ENCODE measurements around the gene CDKL4. TPM values are rescaled to one million over a fixed set of nuclear protein-coding genes. Genes with fewer than 3 reads are reported as not detected.

The CDKL4 gene
- total and polyA plus RNA-seq, 2 of the 13 experiments (the other 11 are each of a cell fraction or from before 2014, with no cell fraction given) = 0.29 to 0.50 TPM

DNA sequence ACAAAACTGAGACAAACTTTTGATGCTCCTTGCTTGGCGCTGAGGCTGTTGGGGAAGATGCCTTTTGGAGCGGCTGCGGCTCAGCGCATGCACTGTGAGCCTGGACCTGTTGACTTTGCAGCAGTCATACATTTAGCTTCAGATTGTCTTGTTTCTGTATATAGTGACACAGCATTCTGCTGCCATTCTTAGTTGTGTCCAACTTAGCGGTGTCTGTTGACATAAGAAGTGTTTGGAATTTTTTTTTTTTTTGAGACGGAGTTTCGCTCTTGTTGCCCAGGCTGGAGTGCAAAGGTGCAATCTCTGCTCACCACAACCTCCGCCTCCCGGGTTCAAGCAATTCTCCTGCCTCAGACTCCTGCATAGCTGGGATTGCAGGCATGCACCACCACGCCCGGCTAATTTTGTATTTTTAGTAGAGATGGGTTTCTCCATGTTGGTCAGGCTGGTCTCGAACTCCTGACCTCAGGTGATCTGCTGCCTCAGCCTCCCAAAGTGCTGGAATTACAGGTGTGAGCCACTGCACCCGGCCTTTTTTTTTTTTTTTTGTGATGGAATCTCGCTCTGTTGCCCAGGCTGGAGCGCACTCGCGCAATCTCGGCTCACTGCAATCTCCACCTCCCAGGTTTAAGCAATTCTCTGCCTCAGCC is 105.5 kb downstream of the CDKL4 start (continued):
- TF ChIP-seq FOXA1 (IDR thresholded peaks at IDR 0.05) (peak; percentile 97), FOXA1 (CRISPR knock-in tag; IDR thresholded peaks at IDR 0.05) (peak; percentile 97), GATAD2A (CRISPR knock-in tag; IDR thresholded peaks at IDR 0.05) (peak; percentile 95), RCOR2 (CRISPR knock-in tag; IDR thresholded peaks at IDR 0.05) (peak; percentile 79), RXRB (CRISPR knock-in tag; IDR thresholded peaks at IDR 0.05; ENCODE audit: borderline replicate concordance) (peak; percentile 83), ZNF230 (CRISPR knock-in tag; IDR thresholded peaks at IDR 0.05) (0 out of 2 replicates have a peak, but pooled peaks have one; percentile 57), SOX5 (CRISPR knock-in tag; IDR thresholded peaks at IDR 0.05; ENCODE audit: borderline replicate concordance) (peak; percentile 96)
- TF ChIP-seq, protein P1, sequence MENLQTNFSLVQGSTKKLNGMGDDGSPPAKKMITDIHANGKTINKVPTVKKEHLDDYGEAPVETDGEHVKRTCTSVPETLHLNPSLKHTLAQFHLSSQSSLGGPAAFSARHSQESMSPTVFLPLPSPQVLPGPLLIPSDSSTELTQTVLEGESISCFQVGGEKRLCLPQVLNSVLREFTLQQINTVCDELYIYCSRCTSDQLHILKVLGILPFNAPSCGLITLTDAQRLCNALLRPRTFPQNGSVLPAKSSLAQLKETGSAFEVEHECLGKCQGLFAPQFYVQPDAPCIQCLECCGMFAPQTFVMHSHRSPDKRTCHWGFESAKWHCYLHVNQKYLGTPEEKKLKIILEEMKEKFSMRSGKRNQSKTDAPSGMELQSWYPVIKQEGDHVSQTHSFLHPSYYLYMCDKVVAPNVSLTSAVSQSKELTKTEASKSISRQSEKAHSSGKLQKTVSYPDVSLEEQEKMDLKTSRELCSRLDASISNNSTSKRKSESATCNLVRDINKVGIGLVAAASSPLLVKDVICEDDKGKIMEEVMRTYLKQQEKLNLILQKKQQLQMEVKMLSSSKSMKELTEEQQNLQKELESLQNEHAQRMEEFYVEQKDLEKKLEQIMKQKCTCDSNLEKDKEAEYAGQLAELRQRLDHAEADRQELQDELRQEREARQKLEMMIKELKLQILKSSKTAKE (CRISPR knock-in tag; IDR thresholded peaks at IDR 0.05; ENCODE audit: borderline replicate concordance) = peak; percentile 65; the same call in 1 of the 2 replicates
- TF ChIP-seq, protein P2, sequence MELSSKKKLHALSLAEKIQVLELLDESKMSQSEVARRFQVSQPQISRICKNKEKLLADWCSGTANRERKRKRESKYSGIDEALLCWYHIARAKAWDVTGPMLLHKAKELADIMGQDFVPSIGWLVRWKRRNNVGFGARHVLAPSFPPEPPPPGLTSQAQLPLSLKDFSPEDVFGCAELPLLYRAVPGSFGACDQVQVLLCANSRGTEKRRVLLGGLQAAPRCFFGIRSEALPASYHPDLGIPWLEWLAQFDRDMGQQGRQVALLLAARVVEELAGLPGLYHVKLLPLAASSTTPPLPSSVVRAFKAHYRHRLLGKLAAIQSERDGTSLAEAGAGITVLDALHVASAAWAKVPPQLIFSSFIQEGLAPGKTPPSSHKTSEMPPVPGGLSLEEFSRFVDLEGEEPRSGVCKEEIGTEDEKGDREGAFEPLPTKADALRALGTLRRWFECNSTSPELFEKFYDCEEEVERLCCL (CRISPR knock-in tag; IDR thresholded peaks at IDR 0.05; ENCODE audit: borderline replicate concordance) = 0 out of 2 replicates have a peak, but pooled peaks have one; percentile 70
- TF ChIP-seq, protein P3, sequence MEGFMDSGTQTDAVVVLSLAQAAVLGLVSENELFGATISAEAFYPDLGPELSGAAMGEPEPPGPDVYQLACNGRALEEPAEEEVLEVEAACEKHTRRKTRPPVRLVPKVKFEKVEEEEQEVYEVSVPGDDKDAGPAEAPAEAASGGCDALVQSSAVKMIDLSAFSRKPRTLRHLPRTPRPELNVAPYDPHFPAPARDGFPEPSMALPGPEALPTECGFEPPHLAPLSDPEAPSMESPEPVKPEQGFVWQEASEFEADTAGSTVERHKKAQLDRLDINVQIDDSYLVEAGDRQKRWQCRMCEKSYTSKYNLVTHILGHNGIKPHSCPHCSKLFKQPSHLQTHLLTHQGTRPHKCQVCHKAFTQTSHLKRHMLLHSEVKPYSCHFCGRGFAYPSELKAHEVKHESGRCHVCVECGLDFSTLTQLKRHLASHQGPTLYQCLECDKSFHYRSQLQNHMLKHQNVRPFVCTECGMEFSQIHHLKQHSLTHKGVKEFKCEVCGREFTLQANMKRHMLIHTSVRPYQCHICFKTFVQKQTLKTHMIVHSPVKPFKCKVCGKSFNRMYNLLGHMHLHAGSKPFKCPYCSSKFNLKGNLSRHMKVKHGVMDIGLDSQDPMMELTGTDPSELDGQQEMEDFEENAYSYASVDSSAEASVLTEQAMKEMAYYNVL (CRISPR knock-in tag; IDR thresholded peaks at IDR 0.05; ENCODE audit: borderline replicate concordance) = peak; percentile 15; the same call in 1 of the 2 replicates
- TF ChIP-seq, protein P4, sequence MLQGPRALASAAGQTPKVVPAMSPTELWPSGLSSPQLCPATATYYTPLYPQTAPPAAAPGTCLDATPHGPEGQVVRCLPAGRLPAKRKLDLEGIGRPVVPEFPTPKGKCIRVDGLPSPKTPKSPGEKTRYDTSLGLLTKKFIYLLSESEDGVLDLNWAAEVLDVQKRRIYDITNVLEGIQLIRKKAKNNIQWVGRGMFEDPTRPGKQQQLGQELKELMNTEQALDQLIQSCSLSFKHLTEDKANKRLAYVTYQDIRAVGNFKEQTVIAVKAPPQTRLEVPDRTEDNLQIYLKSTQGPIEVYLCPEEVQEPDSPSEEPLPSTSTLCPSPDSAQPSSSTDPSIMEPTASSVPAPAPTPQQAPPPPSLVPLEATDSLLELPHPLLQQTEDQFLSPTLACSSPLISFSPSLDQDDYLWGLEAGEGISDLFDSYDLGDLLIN (CRISPR knock-in tag; IDR thresholded peaks at IDR 0.05; ENCODE audit: borderline replicate concordance) = 0 out of 2 replicates have a peak, but pooled peaks have one; percentile 44
- TF ChIP-seq, protein P5, sequence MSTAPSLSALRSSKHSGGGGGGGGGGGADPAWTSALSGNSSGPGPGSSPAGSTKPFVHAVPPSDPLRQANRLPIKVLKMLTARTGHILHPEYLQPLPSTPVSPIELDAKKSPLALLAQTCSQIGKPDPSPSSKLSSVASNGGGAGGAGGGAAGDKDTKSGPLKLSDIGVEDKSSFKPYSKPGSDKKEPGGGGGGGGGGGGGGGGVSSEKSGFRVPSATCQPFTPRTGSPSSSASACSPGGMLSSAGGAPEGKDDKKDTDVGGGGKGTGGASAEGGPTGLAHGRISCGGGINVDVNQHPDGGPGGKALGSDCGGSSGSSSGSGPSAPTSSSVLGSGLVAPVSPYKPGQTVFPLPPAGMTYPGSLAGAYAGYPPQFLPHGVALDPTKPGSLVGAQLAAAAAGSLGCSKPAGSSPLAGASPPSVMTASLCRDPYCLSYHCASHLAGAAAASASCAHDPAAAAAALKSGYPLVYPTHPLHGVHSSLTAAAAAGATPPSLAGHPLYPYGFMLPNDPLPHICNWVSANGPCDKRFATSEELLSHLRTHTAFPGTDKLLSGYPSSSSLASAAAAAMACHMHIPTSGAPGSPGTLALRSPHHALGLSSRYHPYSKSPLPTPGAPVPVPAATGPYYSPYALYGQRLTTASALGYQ (CRISPR knock-in tag; IDR thresholded peaks at IDR 0.05) = peak; percentile 90
- TF ChIP-seq, protein P6, sequence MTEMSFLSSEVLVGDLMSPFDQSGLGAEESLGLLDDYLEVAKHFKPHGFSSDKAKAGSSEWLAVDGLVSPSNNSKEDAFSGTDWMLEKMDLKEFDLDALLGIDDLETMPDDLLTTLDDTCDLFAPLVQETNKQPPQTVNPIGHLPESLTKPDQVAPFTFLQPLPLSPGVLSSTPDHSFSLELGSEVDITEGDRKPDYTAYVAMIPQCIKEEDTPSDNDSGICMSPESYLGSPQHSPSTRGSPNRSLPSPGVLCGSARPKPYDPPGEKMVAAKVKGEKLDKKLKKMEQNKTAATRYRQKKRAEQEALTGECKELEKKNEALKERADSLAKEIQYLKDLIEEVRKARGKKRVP (CRISPR knock-in tag; IDR thresholded peaks at IDR 0.05) = peak in 1 of 2 experiments; percentile 83; a peak in 2 of 4 replicates

Data from HepG2 (cell line).